GM23248 (cell line): ENCODE results near the gene CRYAA. TPM values are rescaled to one million over a fixed set of nuclear protein-coding genes. Genes with fewer than 3 reads are reported as not detected.

Experiments
- DNase-seq: peaks from one replicate; pipeline ENCODE4 v3.0.0-alpha.2; 2015
- H2AFZ ChIP-seq: fragments of 200-600 bp; sonication (generic); 2 replicates; pipeline ENCODE4 v1.6.1; 2016; ENCODE audit warnings: antibody characterized with exemption
- H3F3A ChIP-seq: fragments of 200-600 bp; sonication (generic); 2 replicates; pipeline ENCODE4 v1.6.1; 2016; ENCODE audit warnings: mild to moderate bottlenecking, antibody characterized with exemption, mixed run types; ENCODE audit not compliant: insufficient read depth
- H3K27ac ChIP-seq: fragments of 200-600 bp; sonication (generic); 2 replicates; pipeline ENCODE4 v1.5.1; 2016; ENCODE audit warnings: mild to moderate bottlenecking
- H3K27me3 ChIP-seq: fragments of 200-600 bp; sonication (generic); replicated peaks from 2 replicates; pipeline ENCODE4 v1.6.1; 2016; ENCODE audit warnings: mild to moderate bottlenecking; ENCODE audit not compliant: insufficient read depth
- H3K36me3 ChIP-seq: fragments of 200-600 bp; sonication (generic); 2 replicates; pipeline ENCODE4 v1.6.1; 2016; ENCODE audit warnings: low read depth, mild to moderate bottlenecking
- H3K4me1 ChIP-seq: fragments of 200-600 bp; sonication (generic); 2 replicates; pipeline ENCODE4 v1.6.1; 2016; ENCODE audit warnings: mild to moderate bottlenecking; ENCODE audit not compliant: insufficient read depth
- H3K4me2 ChIP-seq: fragments of 200-600 bp; sonication (generic); one replicate; pipeline ENCODE4 v1.6.1; 2016; ENCODE audit warnings: mild to moderate bottlenecking; ENCODE audit not compliant: unreplicated experiment
- H3K4me3 ChIP-seq: fragments of 200-600 bp; sonication (generic); 2 replicates; pipeline ENCODE4 v1.5.1; 2016; ENCODE audit warnings: mild to moderate bottlenecking
- H3K79me2 ChIP-seq: fragments of 200-600 bp; sonication (generic); 2 replicates; pipeline ENCODE4 v1.6.1; 2016; ENCODE audit warnings: mild to moderate bottlenecking; ENCODE audit not compliant: insufficient read depth
- H3K9ac ChIP-seq: fragments of 200-600 bp; sonication (generic); 2 replicates; pipeline ENCODE4 v1.6.1; 2016; ENCODE audit warnings: mild to moderate bottlenecking
- H3K9me2 ChIP-seq: fragments of 200-600 bp; sonication (generic); 2 replicates; pipeline ENCODE4 v1.6.1; 2016; ENCODE audit warnings: mixed run types, mild to moderate bottlenecking, moderate library complexity; ENCODE audit not compliant: insufficient read depth
- H3K9me3 ChIP-seq: fragments of 200-600 bp; sonication (generic); one replicate; pipeline ENCODE4 v1.6.1; 2017; ENCODE audit warnings: low read depth
- H4K20me1 ChIP-seq: fragments of 200-600 bp; sonication (generic); 2 replicates; pipeline ENCODE4 v1.6.0; 2016; ENCODE audit not compliant: insufficient read depth
- EZH2 ChIP-seq: fragments of 200-600 bp; sonication (generic); IDR thresholded peaks from 2 replicates; pipeline ENCODE4 v1.6.1; 2018; ENCODE audit warnings: antibody characterized with exemption, mild to moderate bottlenecking; ENCODE audit not compliant: insufficient read depth, poor library complexity, severe bottlenecking
- EZH2phosphoT487 ChIP-seq: fragments of 200-600 bp; sonication (generic); IDR thresholded peaks from 2 replicates; pipeline ENCODE4 v1.6.1; 2018; ENCODE audit warnings: antibody characterized with exemption, moderate library complexity, mild to moderate bottlenecking, low read depth; ENCODE audit not compliant: insufficient read depth
- WGBS, 2 experiments: methylation state at CpG; one replicate each; pipeline ENCODE4 v1.1.6; 2015 to 2017; ENCODE audit warnings: low lambda C conversion rate in 2 of 2, low coverage in 1 of 2; ENCODE audit errors: missing lambda C conversion rate in 2 of 2; 5-methylcytosine and 5-hydroxymethylcytosine counted together
- in situ Hi-C: fragments of 300-500 bp; cut with MboI; formaldehyde crosslinking; loops from 2 replicates; pipeline ENCODE4 v1.15.0; 2020
- polyA plus RNA-seq: library from polyadenylated mRNA; unstranded; fragments of >200 nt; fragmentation: Nextera tagmentation; extraction: Ambion mirVana; gene quantifications from 2 replicates; pipeline ENCODE4 v1.2.1, GENCODE V29; 2016
- total RNA-seq: library from RNA; depleted of rRNA; stranded (reverse); fragments of >200 nt; shearing (Covaris generic); gene quantifications from 2 replicates; pipeline ENCODE4 v1.2.3, GENCODE V29; 2014; rRNA removed

The CRYAA gene
- total and polyA plus RNA-seq, 2 experiments from 2014 or later = not detected

- H3K27me3 ChIP-seq = peaks cover 23% of the 10 kb centered on the region; the same call in 1 of the 2 replicates
- no peak overlapping the region for H2AFZ ChIP-seq
- H3K4me3 ChIP-seq = no peak overlapping the region
- H4K20me1 ChIP-seq = no peaks in the 10 kb centered on the region
- no peaks in the 10 kb centered on the region for H3K79me2 ChIP-seq
- H3K4me1 ChIP-seq = no peaks in the 10 kb centered on the region
- in situ Hi-C loops = no loop called here
- no peaks in the 10 kb centered on the region for H3K9me2 ChIP-seq
- H3K4me2 ChIP-seq = no peak overlapping the region
- no peaks in the 10 kb centered on the region for H3K9me3 ChIP-seq
- H3K36me3 ChIP-seq = no peaks in the 10 kb centered on the region
- no peak overlapping the region for H3K27ac ChIP-seq
- WGBS, 2 experiments = 32 to 38% methylated on average over 7 of the region's 7 CpGs
- no peaks in the 10 kb centered on the region for H3F3A ChIP-seq
- TF ChIP-seq EZH2 (no peak), EZH2phosphoT487 (no peak)
- DNase-seq = no peak
- H3K9ac ChIP-seq = no peak overlapping the region
Measured at GRCh38 chr21:43210454-43211071, 41.8 kb downstream of the CRYAA start.

GRCh38 chr21:43211072-43211759 is 42.4 kb downstream of the CRYAA start:
- TF ChIP-seq EZH2 (no peak), EZH2phosphoT487 (no peak)
- H3K9ac ChIP-seq = no peak overlapping the region
- H3K4me3 ChIP-seq = no peak overlapping the region
- 50 to 51% methylated on average over 21 of the region's 21 CpGs for WGBS, 2 experiments
- peak; percentile 20 for DNase-seq
- no peaks in the 10 kb centered on the region for H3K36me3 ChIP-seq
- H3K9me2 ChIP-seq = no peaks in the 10 kb centered on the region
- no peaks in the 10 kb centered on the region for H3F3A ChIP-seq
- peaks cover 19% of the 10 kb centered on the region; the same call in 1 of the 2 replicates for H3K27me3 ChIP-seq
- no peaks in the 10 kb centered on the region for H4K20me1 ChIP-seq
- no peaks in the 10 kb centered on the region for H3K79me2 ChIP-seq
- H2AFZ ChIP-seq = no peak overlapping the region
- in situ Hi-C loops = no loop called here
- no peaks in the 10 kb centered on the region for H3K4me1 ChIP-seq
- no peak overlapping the region for H3K27ac ChIP-seq
- no peak overlapping the region for H3K4me2 ChIP-seq
- H3K9me3 ChIP-seq = no peaks in the 10 kb centered on the region

- in situ Hi-C loops = no loop called here
- Histone ChIP-seq H4K20me1 (no peaks in the 10 kb centered on the region), H3K9me3 (no peaks in the 10 kb centered on the region), H3K36me3 (no peaks in the 10 kb centered on the region), H3K4me2 (no peak overlapping the region), H3K27ac (no peak overlapping the region), H3K4me3 (no peak overlapping the region), H3K27me3 (peaks cover 14% of the 10 kb centered on the region; the same call in 1 of the 2 replicates), H3K79me2 (no peaks in the 10 kb centered on the region), H3K9me2 (no peaks in the 10 kb centered on the region), H3F3A (no peaks in the 10 kb centered on the region), H3K9ac (no peak overlapping the region), H3K4me1 (no peaks in the 10 kb centered on the region), H2AFZ (no peak overlapping the region)
- TF ChIP-seq EZH2phosphoT487 = no peak
- no peak for TF ChIP-seq EZH2
- WGBS, 2 experiments = 24% methylated on average over 7 of the region's 7 CpGs
- DNase-seq = no peak
Measured at GRCh38 chr21:43211760-43212115, 42.9 kb downstream of the CRYAA start.

Other genes with a start within 250 kb of the CRYAA start
- gene ERVH48-1, start 243.4 kb upstream of the CRYAA start, total RNA-seq = not detected in 2 replicates
- not detected in 2 replicates for gene ERVH48-1, start 243.4 kb upstream of the CRYAA start, polyA plus RNA-seq
- 9.9 and 11.1 TPM in 2 replicates for gene PKNOX1, start 194.4 kb upstream of the CRYAA start, total RNA-seq
- gene PKNOX1, start 194.4 kb upstream of the CRYAA start, polyA plus RNA-seq = 25.9 and 28.2 TPM in 2 replicates
- 77.5 and 109 TPM in 2 replicates for gene CBS, start 93.2 kb upstream of the CRYAA start, total RNA-seq
- 117 and 118 TPM in 2 replicates for gene CBS, start 93.2 kb upstream of the CRYAA start, polyA plus RNA-seq
- 12.3 and 19.0 TPM in 2 replicates for gene U2AF1, start 61.4 kb upstream of the CRYAA start, total RNA-seq
- 90.3 and 90.5 TPM in 2 replicates for gene U2AF1, start 61.4 kb upstream of the CRYAA start, polyA plus RNA-seq